Right lung (tissue), 5 donors: ENCODE results near the gene PDPK1. TPM values are rescaled to one million over a fixed set of nuclear protein-coding genes. Genes with fewer than 3 reads are reported as not detected.
A peak's percentile ranks its signal among the peaks of the same experiment; 100 is the strongest.
"Not testable (repeated sequence)": the region's sequence is repeated elsewhere in the genome, so short reads cannot be mapped to it uniquely, and the experiment has no call there.

Experiments
- DNase-seq, 2 donors: peaks; one replicate each; pipeline ENCODE4 v3.0.0-alpha.2; 2013
- polyA plus RNA-seq, 5 donors: library from polyadenylated mRNA; unstranded; fragments of 120-200 nt; gene quantifications; one replicate each; pipeline versions ENCODE4 v1.2.1 to v1.2.3, GENCODE V29; 2013; ENCODE audit warnings: inconsistent platforms in 1 of 5, low replicate concordance in 1 of 5; ENCODE audit not compliant: insufficient read length in 5 of 5, insufficient read depth in 1 of 5

The PDPK1 gene
- polyA plus RNA-seq, 5 donors: 35.2 to 43.4 (median 37.9) TPM

DNA sequence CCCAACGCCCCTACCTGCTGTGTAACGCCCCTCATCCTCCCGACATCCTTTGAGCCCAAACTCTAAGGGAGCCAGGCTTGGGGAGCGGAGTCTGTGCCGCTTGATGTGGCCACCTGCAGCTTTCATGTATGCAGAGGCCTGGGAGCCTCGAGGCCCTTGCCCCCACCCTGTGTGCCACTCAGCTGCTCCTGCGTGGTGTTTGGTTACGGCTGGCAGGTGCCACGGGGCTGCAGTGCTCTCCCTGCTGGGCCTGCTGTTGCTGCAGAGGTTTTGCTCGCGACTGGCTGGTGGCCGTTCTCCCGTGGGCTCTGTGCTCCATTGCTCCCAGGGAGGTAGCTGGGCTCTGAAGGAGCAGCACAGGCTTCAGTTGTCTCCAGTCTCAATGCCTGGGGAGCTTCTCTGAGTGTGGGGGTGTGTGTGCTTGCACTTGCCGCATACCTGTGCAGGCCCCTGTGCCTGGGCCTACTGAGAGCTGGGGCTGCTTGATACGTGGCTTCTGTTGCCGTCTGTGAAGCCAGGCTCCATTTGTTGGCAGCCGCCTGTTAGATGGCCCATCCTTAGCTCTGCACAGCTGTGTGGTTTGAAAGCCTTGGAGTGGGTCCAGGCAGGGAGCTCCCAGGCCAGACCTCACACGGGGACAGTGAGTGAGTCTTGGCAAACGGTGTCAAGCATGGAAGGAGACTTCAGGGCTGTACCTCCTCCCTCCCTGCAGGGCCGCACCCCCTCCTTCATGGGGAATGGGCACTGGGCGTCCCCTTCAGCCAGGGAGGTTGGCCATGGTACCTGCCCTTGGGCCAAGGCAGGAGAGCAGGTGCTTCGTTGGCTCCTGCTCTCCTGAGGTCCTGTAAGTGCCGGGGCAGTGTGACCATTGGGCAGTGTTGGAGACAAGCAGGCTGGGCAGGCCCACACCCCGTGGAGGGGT, 47.2 kb downstream of the PDPK1 start:
- peak; percentile 52 to 60 for DNase-seq

DNA sequence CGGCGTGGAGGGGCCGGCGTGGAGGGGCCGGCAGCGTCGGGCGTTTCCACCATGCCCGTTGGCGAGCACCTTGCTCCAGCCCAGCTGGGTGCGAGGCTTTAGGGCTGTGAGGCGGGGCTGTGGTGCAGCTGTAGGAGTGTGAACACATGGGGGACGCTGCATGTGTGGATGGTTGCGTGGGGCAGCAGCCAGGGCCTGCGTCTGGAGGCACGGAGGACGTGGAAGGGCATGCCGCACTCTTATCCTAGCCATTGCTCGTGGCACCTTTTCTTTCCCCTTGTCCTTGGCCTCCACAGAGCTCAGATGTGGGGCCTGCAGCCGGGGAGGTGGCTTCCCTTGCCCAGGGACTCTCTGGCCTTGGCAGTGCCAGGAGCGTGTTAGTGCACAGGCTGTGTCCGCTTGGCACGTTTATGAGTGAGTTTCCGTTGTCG, 47.8 kb downstream of the PDPK1 start:
- no peak for DNase-seq

DNA sequence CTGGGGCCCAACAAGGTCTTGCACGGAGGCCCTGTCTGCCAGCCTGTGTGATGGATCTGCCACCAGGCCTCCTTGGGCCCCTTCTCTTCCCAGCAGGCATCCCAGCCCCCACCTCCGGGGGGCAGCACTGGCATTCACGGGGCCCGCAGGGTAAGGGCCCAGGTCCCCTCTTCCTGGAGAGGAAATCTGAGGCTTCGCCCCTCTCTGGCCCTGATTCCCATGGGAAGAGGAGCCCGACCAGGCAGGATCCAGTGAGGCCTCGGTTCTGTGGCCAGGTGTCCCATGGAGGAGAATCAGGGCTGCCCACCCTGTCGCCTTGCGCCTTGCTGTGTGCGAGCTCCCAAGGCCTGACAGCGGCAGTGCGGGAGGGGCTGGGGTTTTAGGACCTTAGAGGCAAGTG, 48.4 kb downstream of the PDPK1 start:
- no peak for DNase-seq

DNA sequence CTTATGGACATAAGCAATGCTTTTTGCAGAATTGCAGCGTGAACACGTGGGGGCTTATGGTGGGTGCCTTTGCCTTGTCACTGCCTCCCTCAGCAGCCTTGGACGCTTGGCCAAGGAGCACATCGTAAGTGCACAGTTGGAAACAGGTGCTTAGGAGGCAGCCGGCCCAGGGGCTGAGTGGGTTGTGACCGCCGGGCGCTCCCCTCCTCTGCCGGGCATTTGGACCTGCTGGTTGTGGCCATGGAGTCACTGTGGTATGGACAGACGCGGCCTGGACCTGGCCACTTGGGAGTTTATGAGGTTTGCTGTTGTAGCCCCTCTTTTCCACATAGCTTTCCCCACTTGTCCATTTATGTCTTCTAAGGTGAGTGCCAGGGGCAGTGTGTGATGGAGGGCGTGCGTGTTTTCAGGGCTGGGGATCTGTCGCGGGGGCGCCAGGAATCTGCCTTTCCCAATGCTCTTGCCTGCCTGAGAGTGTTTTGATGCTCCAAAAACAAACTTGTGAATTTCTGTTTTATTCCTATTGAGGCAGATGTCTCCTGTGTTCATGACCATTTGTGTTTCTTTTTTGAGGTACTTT, 49.2 kb downstream of the PDPK1 start:
- no peak for DNase-seq

DNA sequence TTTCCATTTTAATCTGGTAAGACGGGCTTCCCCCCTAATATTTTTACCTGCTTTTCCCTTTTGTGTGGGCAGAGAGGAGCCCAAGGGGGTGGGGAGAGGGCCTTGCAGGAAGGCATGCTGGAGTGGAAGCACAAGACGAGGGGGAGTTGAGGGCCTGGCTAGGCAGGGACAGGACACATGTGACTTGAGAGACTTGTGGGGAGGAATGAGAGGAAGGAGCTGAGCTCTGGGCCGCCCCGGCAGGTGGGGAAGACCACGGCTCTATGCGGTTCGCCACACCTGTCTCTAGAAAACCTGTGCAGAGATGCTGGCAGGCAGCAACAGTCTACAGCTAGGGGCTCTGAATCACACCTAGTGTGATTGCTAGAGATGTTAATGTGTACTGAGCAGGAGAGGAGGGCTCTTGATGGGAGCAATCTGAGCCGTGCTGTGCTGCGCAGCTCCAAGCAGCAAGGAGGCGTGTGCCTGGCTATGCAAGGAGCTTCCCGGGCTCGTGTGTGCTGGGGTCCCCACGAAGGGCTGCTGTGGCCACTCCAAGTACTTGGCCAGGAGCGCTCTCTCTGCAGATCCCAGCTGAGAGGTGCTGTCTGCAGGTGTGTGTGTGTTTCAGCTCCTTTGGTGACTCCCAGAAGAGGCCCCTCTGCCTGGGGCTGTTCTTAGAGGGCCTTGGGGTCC, 50.2 kb downstream of the PDPK1 start:
- DNase-seq: no peak

DNA sequence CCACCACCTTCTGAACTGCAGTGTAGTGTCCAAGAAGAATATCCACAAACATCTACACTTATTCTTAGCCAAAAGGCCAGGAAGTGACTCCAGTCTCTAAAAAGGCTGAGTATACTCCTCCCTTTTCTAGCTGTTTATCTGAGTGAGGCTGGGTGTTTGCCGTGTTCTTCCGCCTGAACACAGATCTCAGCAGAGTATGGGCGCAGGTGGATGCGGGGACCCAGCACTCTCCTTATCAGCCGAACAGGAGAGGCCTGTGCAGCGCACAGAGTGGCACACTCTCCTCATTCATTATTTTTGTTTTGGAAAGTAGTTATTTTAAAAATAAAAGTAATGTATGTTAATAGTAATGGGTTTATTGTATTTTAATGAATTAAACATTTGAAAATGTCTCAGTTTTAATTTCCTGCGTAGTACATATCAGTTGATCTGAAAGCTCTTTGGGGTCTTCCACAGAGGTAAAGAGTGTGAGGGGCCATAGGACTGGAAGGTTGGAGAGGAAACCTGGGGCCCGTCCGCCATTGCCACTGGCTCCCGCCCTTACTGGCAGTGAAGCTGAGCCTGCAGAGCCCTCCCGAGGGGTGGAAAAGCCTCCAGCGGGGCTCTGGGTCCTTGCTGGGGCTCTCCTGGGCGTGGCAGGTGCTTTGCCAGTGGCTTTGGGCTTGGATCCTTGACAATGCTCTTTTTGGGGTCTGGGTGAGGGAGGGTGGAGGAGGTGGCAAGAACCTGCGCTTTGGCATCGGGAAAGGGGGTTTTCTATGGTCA, 53.8 kb downstream of the PDPK1 start:
- no peak for DNase-seq

DNA sequence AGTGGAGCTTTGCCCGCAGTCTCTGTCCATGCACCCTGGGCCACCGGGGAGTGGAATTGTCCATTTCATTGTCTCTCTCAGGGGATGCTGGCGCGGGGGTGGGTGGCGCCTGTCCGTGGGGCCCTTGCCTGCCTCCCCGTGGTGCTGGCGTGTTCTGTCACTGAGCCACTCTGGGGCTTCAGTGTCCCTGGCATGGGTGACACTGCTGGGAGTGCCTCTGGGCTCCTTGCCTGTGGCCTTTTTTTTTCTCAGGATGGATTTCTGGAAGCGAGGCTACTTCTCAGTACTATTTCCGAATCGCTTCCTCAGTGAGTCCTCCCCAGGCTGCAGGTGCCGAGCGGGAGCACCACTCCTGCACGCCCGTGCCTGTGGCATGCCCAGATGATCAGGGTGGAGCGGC, 55.0 kb downstream of the PDPK1 start:
- DNase-seq: no peak

DNA sequence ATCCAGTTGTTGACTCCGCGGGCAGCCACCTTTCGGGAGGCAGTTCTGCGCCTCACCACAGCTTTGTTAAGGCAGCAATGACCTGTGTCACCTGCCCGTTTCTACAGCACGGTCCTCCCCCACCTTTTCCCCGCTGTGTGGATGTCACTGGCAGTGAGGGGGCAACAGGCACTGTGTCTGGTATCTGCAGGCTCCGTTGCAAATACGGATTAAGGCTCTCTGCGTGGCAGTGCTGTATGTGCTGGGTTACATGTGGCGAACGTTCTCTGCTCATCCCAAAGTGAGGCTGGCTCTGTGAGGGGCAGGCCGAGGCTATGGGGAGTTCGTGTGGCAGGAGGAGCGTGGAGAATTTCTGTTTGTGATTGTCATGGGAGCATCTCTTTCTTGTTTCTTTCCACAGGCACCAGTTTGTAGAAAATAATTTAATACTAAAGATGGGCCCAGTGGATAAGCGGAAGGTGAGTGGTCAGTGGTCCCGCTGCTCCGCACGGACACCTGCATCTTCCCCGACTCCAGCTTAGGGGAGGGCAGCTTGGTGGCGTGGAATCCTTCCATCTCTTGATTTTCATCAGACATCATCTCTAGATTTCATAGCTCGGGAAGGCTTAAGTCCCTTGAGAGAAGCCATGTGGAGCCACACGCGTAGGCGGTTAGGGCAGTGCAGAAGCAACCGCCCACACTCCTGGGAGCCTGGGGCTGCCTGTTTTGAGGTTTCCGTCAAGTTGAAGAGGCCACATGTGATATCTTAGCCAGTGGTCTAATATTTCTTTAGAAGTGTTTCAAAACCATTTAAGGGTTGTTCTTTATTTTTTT, 57.8 kb downstream of the PDPK1 start:
- no peak for DNase-seq

DNA sequence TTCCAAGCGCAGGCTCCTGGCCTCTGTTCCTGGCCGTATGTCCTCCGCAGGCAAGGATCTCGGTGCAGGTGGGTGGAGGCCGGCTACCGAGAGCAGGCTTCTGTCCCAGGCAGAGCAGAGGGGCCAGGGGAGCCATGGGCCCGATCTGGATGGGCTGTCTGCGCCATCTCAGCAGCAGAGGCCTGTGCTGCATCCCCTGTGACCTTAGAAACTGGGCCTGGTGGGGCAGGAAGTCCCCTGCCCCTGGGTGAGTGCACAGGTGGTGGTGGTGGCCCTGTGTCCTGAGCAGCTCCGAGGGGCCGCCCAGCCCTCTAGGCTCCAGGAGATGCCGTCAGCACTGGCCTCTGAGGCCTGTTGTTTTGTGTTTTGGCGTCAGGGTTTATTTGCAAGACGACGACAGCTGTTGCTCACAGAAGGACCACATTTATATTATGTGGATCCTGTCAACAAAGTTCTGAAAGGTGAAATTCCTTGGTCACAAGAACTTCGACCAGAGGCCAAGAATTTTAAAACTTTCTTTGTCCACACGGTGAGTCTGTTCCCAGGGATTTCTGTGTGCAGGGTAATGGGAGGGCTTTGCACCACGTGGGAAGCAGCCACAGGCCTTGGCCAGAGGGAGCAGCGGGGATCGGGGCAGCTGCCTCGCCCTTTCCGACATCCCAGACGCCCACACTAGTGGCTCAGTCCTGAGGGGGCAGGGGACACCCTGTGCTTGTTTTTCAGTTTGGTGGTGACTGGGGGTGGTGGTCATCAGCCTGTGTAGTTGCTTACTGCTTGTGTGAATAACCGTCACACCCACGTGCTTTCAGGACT, 59.1 kb downstream of the PDPK1 start:
- no peak for DNase-seq

DNA sequence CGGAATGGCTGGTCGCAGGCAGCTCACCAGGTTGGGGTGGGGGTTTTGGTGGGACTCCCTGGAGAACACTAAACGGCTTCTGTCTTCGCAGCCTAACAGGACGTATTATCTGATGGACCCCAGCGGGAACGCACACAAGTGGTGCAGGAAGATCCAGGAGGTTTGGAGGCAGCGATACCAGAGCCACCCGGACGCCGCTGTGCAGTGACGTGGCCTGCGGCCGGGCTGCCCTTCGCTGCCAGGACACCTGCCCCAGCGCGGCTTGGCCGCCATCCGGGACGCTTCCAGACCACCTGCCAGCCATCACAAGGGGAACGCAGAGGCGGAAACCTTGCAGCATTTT, 59.7 kb downstream of the PDPK1 start:
- no peak for DNase-seq

DNA sequence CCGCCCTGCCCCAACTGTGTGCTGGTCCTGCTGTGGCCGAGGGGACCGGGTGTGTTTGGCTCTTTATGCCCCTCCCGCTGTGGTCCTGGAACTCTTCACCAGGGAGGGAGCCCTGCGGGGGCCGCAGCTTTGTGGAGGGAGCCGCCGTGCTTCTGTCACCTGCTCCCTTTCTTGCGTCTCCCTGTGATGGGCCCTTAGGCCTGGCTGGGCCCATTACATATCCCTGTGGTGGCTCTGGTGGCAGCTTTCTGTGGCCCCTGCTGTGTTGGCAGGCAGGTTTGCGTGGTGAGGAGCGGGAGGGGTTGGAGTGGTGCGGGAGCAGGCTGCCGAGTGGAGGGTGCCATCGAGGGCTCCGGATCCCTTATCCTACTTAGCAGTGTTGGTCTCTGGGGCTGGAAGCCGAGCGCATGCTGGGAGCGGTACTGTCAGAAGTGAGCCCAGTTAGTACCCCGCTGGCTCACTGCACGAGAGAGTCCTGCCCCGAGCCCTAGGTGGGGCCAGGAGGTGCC, 60.4 kb downstream of the PDPK1 start:
- DNase-seq: no peak

DNA sequence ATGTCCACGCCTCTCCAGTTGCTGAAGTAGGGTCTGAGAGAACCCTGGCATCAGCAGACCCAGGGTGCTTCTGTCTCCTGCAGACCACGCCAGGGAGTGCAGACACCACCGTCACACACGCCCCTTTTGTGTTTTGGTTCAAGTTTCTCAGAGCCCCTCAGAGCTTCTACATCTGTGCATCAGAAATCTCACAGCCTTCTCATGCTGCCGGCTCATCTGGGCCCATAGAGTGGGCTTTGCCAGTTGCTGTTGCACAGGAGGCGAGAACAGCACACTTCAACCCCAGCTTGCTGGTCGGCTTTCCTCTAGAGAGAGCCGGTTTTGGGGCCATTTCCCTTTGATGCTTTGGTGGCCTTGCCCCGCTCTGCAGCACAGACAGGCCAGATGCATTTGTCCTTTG, 60.9 kb downstream of the PDPK1 start:
- no peak for DNase-seq

DNA sequence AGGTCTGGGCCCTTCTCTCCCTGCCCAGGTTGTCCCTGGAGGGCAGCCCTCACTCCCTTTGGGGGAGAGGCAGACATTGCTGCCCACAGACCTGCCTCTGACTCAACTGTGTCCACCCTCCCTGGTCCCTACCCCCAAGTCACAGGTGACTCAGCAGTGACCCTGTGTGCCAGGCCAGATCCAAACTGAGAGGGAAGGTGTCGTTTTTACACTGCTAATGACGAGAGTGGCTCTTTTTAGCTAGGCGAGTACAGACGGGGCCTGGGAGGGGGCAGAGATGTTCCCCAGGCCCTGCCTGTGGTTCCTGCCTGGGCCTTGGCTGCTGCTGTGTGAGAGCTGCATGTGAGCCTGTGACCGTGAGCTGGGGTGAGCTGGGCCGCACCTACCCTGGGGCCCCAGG, 61.3 kb downstream of the PDPK1 start:
- DNase-seq: not testable (repeated sequence)

DNA sequence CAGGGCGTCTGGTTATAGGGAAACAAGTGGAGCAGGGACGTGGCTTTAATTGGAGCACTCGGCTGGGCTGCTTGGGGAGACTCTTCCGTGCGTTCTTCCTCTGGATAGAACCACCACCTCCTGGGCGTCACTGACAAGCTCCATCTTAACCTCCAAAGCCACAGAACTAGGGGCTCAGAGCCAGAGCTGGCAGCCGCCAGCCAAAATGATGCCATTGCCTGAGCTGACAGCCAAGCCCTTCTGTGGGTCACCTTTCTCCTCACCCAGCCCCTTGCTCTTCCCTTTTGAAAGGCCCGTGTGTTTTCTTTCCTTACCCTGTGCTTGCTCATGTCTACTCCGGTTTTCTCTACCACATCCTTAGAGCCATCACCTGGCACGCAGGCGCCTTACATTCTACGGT, 62.0 kb downstream of the PDPK1 start:
- not testable (repeated sequence) for DNase-seq

DNA sequence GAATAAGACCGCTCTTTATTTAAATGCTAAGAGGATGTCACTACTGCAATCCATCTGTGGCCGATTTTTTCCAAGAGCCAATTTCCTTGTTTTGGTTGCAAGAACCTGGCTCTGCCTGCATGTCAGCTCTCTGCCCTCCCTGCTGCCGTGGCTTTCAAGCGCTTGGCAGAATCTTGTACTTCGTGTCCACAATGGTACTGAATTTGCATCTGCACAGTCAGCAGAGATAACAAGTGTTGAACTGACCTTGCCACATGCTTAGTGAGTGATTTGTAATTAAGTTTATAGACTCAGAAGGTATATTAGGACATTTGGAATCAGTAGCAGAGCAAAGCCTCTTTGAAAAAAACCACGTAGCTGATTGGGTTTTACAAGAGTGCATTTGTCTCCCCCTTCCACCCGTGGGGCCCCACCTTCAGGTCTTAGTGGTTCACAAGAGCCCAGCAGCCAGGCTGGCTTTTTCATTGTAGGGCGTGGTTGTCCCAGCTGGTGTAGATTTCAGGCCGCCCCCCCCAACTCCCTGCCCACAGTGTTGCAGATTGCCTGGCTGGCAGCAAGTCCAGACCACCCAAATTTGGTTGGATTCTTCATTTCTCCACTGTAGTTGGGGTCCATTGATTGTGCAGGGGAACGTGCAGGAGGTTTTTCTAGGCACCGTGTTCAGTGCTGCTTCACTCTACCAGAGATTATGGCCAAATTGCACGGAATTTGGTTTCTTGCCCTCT, 63.6 kb downstream of the PDPK1 start:
- not testable (repeated sequence) for DNase-seq

DNA sequence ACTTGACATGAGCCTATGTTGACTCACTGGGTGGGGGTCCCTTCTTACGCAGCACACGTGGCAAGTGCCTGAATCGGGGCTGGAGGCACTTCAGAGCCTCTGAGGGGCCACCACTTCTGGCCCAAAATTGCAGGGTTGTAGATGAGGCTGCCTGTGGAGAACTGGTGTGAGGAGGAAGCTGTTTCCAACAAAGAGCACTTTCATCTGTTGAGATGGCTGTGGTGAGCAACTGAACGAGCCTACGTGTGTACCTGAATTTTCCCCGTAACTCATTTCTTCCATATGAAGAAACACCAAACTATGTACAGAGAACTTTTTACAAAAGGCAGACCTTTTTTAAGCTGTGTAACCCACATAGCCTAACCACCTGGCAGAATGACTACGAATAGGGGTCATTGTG, 64.4 kb downstream of the PDPK1 start:
- DNase-seq: not testable (repeated sequence)

DNA sequence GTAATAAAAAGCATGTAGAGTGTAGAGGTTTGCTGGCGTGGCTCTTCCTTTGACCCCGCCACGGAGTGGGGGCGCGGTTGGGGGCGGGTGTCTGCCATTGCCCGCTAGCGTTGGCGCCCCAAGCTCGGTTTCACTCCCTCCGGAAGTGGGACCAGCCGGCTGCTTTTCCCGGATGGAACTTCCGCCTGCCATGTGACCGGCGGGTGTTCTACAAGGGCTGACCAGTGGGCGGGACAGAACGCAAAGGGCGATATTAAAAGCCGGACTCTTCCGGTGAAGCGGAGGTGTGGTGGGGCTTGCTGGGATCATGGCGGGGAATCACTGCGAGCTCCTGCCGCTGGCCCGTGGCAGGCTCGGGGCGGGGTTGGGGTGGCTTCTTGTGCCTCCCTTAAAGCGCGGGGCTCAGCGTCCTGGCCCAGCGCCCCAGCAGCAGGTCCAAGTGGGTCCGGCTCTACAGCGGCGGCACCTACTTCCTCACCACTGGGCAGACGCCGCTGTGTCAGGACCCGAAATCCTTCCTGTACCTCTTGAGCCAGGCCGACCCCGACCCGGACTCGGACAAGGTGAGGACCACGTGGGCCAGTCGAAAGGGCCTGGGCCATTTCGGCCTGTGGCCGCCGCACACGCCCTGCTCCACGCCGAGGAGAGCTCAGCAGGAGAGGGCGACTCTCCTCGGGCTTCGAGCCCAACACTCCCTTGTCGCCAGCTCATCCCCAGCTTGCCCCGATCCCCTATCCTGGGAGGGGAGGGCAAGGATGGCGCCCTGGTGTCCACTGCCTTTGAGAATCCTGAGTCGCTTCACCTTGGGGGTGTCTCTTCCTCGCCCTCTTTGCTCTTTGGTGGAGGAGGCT, 65.6 kb downstream of the PDPK1 start:
- DNase-seq: peak; percentile 91

DNA sequence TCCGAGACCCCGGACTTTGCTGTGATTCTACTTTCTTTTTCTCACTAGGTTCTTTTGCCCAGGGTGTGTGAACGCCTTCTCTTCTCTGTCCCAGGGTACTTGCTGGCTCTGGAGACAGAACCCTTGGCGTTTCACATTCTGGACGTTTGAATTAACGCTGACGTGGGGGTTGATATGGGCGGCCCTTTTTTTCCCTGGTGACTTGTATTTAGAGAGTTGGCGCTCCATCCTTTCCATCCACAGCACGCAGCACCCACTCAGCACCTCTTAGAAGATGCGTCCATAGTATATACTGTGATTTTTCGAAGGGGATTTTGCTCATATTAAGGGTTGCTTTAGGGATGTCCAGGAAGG, 66.2 kb downstream of the PDPK1 start:
- DNase-seq: not testable (repeated sequence)
